Measurements from ENCODE around the gene UBR2. TPM values are rescaled to one million over a fixed set of nuclear protein-coding genes. Genes with fewer than 3 reads are reported as not detected.

The UBR2 gene
- polyA plus RNA-seq, 4 donors = 9.0 to 24.2 (median 13.0) TPM

GRCh38 chr6:42707595-42707994 lies 143.8 kb downstream of the UBR2 start:
- DNase-seq (no peak), FAIRE-seq (no peak)
- H3K9me3 ChIP-seq (ENCODE audit: control insufficient read depth in 2 of 2, insufficient read depth in 1 of 2, low read depth in 1 of 2, low read length in 1 of 2) = peaks cover 0 to 14% of the 10 kb centered on the region in 2 donors
- H3K27me3 ChIP-seq (ENCODE audit: control insufficient read depth in 3 of 3, insufficient read depth in 3 of 3, low read length in 3 of 3) = peaks cover 0 to 3% (median 0%) of the 10 kb centered on the region in 3 donors
- H3K27ac ChIP-seq (ENCODE audit: low read depth in 1 of 3, low read length in 2 of 3) = no peak overlapping the region
- no peaks in the 10 kb centered on the region for H3K4me1 ChIP-seq (ENCODE audit: control insufficient read depth in 3 of 3, insufficient read depth in 2 of 3, low read depth in 1 of 3, low read length in 2 of 3)
- H3K4me3 ChIP-seq (ENCODE audit: low read depth in 1 of 3, low read length in 3 of 3) = no peak overlapping the region
- peaks cover 0 to 4% (median 0%) of the 10 kb centered on the region in 3 donors for H3K36me3 ChIP-seq (ENCODE audit: control insufficient read depth in 3 of 3, insufficient read depth in 2 of 3, low read depth in 1 of 3, low read length in 3 of 3)
- WGBS, 3 donors = 85 to 92% (median 87%) methylated on average over 7 of the region's 7 CpGs

DNA sequence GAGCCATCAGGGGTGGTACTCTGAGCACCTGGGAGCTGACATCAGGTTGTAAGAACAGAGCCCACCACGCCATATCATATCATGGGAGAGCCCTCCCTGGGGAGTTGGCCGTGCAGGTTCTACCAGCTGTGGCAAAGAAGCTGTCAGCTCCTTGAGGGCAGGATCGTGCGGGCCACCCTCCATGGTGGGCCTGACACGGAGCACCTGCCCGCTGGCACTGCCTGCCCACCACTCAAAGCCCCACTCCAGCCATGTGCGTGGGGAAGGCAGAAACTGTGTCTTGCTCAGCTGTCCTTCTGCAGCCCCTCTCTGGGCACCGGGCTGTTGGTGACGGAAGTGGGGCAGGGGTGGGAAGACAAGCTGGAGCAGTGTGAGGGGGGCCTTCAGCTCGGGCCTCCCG lies 144.3 kb downstream of the UBR2 start:
- FAIRE-seq (no peak), DNase-seq (no peak)
- Histone ChIP-seq H3K36me3 (ENCODE audit: control insufficient read depth in 3 of 3, insufficient read depth in 2 of 3, low read depth in 1 of 3, low read length in 3 of 3) (peaks cover 0 to 4% (median 0%) of the 10 kb centered on the region in 3 donors), H3K27ac (ENCODE audit: low read depth in 1 of 3, low read length in 2 of 3) (no peak overlapping the region), H3K9me3 (ENCODE audit: control insufficient read depth in 2 of 2, insufficient read depth in 1 of 2, low read depth in 1 of 2, low read length in 1 of 2) (peaks cover 0 to 16% of the 10 kb centered on the region in 2 donors), H3K4me1 (ENCODE audit: control insufficient read depth in 3 of 3, insufficient read depth in 2 of 3, low read depth in 1 of 3, low read length in 2 of 3) (no peaks in the 10 kb centered on the region), H3K27me3 (ENCODE audit: control insufficient read depth in 3 of 3, insufficient read depth in 3 of 3, low read length in 3 of 3) (peaks cover 0 to 3% (median 0%) of the 10 kb centered on the region in 3 donors), H3K4me3 (ENCODE audit: low read depth in 1 of 3, low read length in 3 of 3) (no peak overlapping the region)
- WGBS, 3 donors = 93 to 96% (median 93%) methylated on average over 9 to 11 of the region's 11 CpGs

DNA sequence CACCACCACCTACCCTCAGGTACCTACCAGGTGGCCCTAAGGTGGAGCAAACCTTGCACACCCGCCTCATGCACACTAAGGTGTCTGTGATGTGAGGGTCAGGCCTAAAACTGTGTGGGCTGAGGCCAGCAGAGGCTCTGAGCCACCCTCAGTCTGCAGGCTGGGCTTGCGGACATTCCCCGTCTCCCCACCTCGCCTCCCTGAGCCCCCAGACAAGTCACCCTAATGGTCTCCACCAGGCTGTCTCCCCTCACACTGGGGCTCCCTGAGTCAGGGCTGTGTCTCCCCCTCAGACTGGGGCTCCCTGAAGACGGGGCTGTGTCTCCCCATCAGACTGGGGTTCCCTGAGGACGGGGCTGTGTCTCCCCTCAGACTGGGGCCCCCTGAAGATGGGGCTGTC lies 146.0 kb downstream of the UBR2 start:
- peaks cover 0 to 4% (median 0%) of the 10 kb centered on the region in 3 donors for H3K36me3 ChIP-seq (ENCODE audit: control insufficient read depth in 3 of 3, insufficient read depth in 2 of 3, low read depth in 1 of 3, low read length in 3 of 3)
- H3K9me3 ChIP-seq (ENCODE audit: control insufficient read depth in 2 of 2, insufficient read depth in 1 of 2, low read depth in 1 of 2, low read length in 1 of 2) = peaks cover 0 to 16% of the 10 kb centered on the region in 2 donors
- DNase-seq = no peak
- peaks cover 0 to 3% (median 0%) of the 10 kb centered on the region in 3 donors for H3K27me3 ChIP-seq (ENCODE audit: control insufficient read depth in 3 of 3, insufficient read depth in 3 of 3, low read length in 3 of 3)
- H3K4me3 ChIP-seq (ENCODE audit: low read depth in 1 of 3, low read length in 3 of 3) = no peak overlapping the region
- H3K4me1 ChIP-seq (ENCODE audit: control insufficient read depth in 3 of 3, insufficient read depth in 2 of 3, low read depth in 1 of 3, low read length in 2 of 3) = no peaks in the 10 kb centered on the region
- 84 to 92% (median 87%) methylated on average over 6 of the region's 6 CpGs for WGBS, 3 donors
- no peak overlapping the region for H3K27ac ChIP-seq (ENCODE audit: low read depth in 1 of 3, low read length in 2 of 3)
- FAIRE-seq = no peak

GRCh38 chr6:42710316-42710715 lies 146.5 kb downstream of the UBR2 start:
- peaks cover 0 to 3% (median 0%) of the 10 kb centered on the region in 3 donors for H3K27me3 ChIP-seq (ENCODE audit: control insufficient read depth in 3 of 3, insufficient read depth in 3 of 3, low read length in 3 of 3)
- peaks cover 0 to 4% (median 0%) of the 10 kb centered on the region in 3 donors for H3K36me3 ChIP-seq (ENCODE audit: control insufficient read depth in 3 of 3, insufficient read depth in 2 of 3, low read depth in 1 of 3, low read length in 3 of 3)
- no peaks in the 10 kb centered on the region for H3K4me1 ChIP-seq (ENCODE audit: control insufficient read depth in 3 of 3, insufficient read depth in 2 of 3, low read depth in 1 of 3, low read length in 2 of 3)
- H3K9me3 ChIP-seq (ENCODE audit: control insufficient read depth in 2 of 2, insufficient read depth in 1 of 2, low read depth in 1 of 2, low read length in 1 of 2) = peaks cover 0 to 16% of the 10 kb centered on the region in 2 donors
- H3K4me3 ChIP-seq (ENCODE audit: low read depth in 1 of 3, low read length in 3 of 3) = no peak overlapping the region
- DNase-seq (no peak), FAIRE-seq (no peak)
- 49 to 82% (median 75%) methylated on average over 9 of the region's 9 CpGs for whole genome bisulfite sequencing, 3 donors
- no peak overlapping the region for H3K27ac ChIP-seq (ENCODE audit: low read depth in 1 of 3, low read length in 2 of 3)

DNA sequence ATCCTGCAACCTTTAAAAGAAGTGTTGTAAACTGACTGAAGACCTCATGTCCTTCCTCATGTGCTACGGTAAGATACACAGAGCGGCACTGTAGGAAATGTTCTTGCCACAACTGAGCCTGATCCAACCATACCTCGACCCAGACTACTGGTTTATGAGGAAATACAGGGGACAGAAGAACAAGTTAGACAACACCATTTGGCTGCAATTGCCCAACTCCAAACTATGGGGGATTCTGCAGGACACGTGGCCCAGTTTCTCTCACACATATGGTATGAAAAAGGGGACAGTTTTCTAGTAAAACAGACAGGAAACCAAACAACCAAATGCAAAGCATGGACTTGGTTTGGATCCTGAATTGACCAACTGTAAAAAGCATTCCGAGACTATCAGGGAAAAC lies 148.1 kb downstream of the UBR2 start:
- peaks cover 0 to 16% of the 10 kb centered on the region in 2 donors for H3K9me3 ChIP-seq (ENCODE audit: control insufficient read depth in 2 of 2, insufficient read depth in 1 of 2, low read depth in 1 of 2, low read length in 1 of 2)
- 86 to 94% (median 86%) methylated on average over 5 of the region's 5 CpGs for WGBS, 3 donors
- FAIRE-seq (no peak), DNase-seq (no peak)
- peaks cover 0 to 3% (median 0%) of the 10 kb centered on the region in 3 donors for H3K27me3 ChIP-seq (ENCODE audit: control insufficient read depth in 3 of 3, insufficient read depth in 3 of 3, low read length in 3 of 3)
- no peaks in the 10 kb centered on the region for H3K4me1 ChIP-seq (ENCODE audit: control insufficient read depth in 3 of 3, insufficient read depth in 2 of 3, low read depth in 1 of 3, low read length in 2 of 3)
- H3K36me3 ChIP-seq (ENCODE audit: control insufficient read depth in 3 of 3, insufficient read depth in 2 of 3, low read depth in 1 of 3, low read length in 3 of 3) = peaks cover 0 to 4% (median 0%) of the 10 kb centered on the region in 3 donors
- H3K27ac ChIP-seq (ENCODE audit: low read depth in 1 of 3, low read length in 2 of 3) = no peak overlapping the region
- no peak overlapping the region for H3K4me3 ChIP-seq (ENCODE audit: low read depth in 1 of 3, low read length in 3 of 3)

- Histone ChIP-seq H3K27me3 (ENCODE audit: control insufficient read depth in 3 of 3, insufficient read depth in 3 of 3, low read length in 3 of 3) (peaks cover 0 to 3% (median 0%) of the 10 kb centered on the region in 3 donors), H3K9me3 (ENCODE audit: control insufficient read depth in 2 of 2, insufficient read depth in 1 of 2, low read depth in 1 of 2, low read length in 1 of 2) (peaks cover 0 to 16% of the 10 kb centered on the region in 2 donors), H3K4me3 (ENCODE audit: low read depth in 1 of 3, low read length in 3 of 3) (no peak overlapping the region), H3K36me3 (ENCODE audit: control insufficient read depth in 3 of 3, insufficient read depth in 2 of 3, low read depth in 1 of 3, low read length in 3 of 3) (peaks cover 0 to 4% (median 0%) of the 10 kb centered on the region in 3 donors), H3K27ac (ENCODE audit: low read depth in 1 of 3, low read length in 2 of 3) (no peak overlapping the region), H3K4me1 (ENCODE audit: control insufficient read depth in 3 of 3, insufficient read depth in 2 of 3, low read depth in 1 of 3, low read length in 2 of 3) (no peaks in the 10 kb centered on the region)
- WGBS, 3 donors = 60 to 76% (median 70%) methylated on average over 4 of the region's 4 CpGs
- no peak for DNase-seq
- no peak for FAIRE-seq
These were observed 150.4 kb downstream of the UBR2 start for GRCh38 chr6:42714098-42714761.

- Histone ChIP-seq H3K9me3 (ENCODE audit: control insufficient read depth in 2 of 2, insufficient read depth in 1 of 2, low read depth in 1 of 2, low read length in 1 of 2) (peaks cover 0 to 16% of the 10 kb centered on the region in 2 donors), H3K4me1 (ENCODE audit: control insufficient read depth in 3 of 3, insufficient read depth in 2 of 3, low read depth in 1 of 3, low read length in 2 of 3) (no peaks in the 10 kb centered on the region), H3K27me3 (ENCODE audit: control insufficient read depth in 3 of 3, insufficient read depth in 3 of 3, low read length in 3 of 3) (peaks cover 0 to 9% (median 0%) of the 10 kb centered on the region in 3 donors), H3K27ac (ENCODE audit: low read depth in 1 of 3, low read length in 2 of 3) (no peak overlapping the region), H3K36me3 (ENCODE audit: control insufficient read depth in 3 of 3, insufficient read depth in 2 of 3, low read depth in 1 of 3, low read length in 3 of 3) (peaks cover 0 to 4% (median 0%) of the 10 kb centered on the region in 3 donors), H3K4me3 (ENCODE audit: low read depth in 1 of 3, low read length in 3 of 3) (no peak overlapping the region)
- WGBS, 3 donors = 79 to 89% (median 85%) methylated on average over 4 of the region's 4 CpGs
- no peak for FAIRE-seq
- DNase-seq = no peak
These were observed 152.0 kb downstream of the UBR2 start for GRCh38 chr6:42715871-42716270.

- H3K4me3 ChIP-seq (ENCODE audit: low read depth in 1 of 3, low read length in 3 of 3) = no peak overlapping the region
- no peak for FAIRE-seq
- peaks cover 0 to 6% (median 0%) of the 10 kb centered on the region in 3 donors for H3K36me3 ChIP-seq (ENCODE audit: control insufficient read depth in 3 of 3, insufficient read depth in 2 of 3, low read depth in 1 of 3, low read length in 3 of 3)
- 49 to 71% (median 56%) methylated on average over 8 of the region's 8 CpGs for WGBS, 3 donors
- no peaks in the 10 kb centered on the region for H3K4me1 ChIP-seq (ENCODE audit: control insufficient read depth in 3 of 3, insufficient read depth in 2 of 3, low read depth in 1 of 3, low read length in 2 of 3)
- no peak for DNase-seq
- H3K27me3 ChIP-seq (ENCODE audit: control insufficient read depth in 3 of 3, insufficient read depth in 3 of 3, low read length in 3 of 3) = peaks cover 0 to 7% (median 0%) of the 10 kb centered on the region in 3 donors
- H3K9me3 ChIP-seq (ENCODE audit: control insufficient read depth in 2 of 2, insufficient read depth in 1 of 2, low read depth in 1 of 2, low read length in 1 of 2) = no peaks in the 10 kb centered on the region
- no peak overlapping the region for H3K27ac ChIP-seq (ENCODE audit: low read depth in 1 of 3, low read length in 2 of 3)
These were observed 156.9 kb downstream of the UBR2 start for GRCh38 chr6:42720739-42721138.
